ENCODE measurements around the gene PIAS3.

DNA sequence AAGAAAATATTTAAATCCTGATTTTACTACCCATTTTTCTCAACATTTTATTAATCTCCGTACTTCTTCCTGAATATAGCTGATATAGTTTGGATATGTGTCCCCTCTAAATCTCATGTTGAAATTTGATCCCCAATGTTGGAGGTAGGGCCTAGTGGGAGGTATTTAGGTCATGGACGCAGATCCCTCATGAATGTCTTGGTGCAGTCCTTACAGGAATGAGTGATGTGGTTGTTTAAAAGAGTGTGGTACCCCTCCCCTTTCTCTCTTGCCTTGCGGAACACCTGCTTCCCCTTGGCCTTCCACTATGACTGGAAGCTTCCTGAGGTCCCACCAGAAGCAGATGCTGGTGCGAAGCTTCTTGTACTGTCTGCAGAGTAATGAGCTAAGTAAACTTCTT lies 52.5 kb downstream of the PIAS3 start:
- no peak for TF ChIP-seq POLR2A (IDR thresholded peaks at IDR 0.05)
- TF ChIP-seq, protein P1, sequence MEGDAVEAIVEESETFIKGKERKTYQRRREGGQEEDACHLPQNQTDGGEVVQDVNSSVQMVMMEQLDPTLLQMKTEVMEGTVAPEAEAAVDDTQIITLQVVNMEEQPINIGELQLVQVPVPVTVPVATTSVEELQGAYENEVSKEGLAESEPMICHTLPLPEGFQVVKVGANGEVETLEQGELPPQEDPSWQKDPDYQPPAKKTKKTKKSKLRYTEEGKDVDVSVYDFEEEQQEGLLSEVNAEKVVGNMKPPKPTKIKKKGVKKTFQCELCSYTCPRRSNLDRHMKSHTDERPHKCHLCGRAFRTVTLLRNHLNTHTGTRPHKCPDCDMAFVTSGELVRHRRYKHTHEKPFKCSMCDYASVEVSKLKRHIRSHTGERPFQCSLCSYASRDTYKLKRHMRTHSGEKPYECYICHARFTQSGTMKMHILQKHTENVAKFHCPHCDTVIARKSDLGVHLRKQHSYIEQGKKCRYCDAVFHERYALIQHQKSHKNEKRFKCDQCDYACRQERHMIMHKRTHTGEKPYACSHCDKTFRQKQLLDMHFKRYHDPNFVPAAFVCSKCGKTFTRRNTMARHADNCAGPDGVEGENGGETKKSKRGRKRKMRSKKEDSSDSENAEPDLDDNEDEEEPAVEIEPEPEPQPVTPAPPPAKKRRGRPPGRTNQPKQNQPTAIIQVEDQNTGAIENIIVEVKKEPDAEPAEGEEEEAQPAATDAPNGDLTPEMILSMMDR (IDR thresholded peaks at IDR 0.05) = no peak
- TF ChIP-seq POLR2AphosphoS5 (IDR thresholded peaks at IDR 0.05) = no peak
- TF ChIP-seq EP300 (IDR thresholded peaks at IDR 0.05) = no peak

Data from upper lobe of left lung (tissue), 4 donors.